Measurements from ENCODE around the gene LKAAEAR1.

LKAAEAR1 gene

GRCh38 chr20:64071341-64072332 is 12.6 kb downstream of the LKAAEAR1 start:
- DNase-seq (ENCODE audit: low spot score), result no peak
- in situ Hi-C loops (cut with MboI; ENCODE audit: low sequenced_read_pairs, unreplicated experiment), result no loop called here
- TF ChIP-seq CTCF (IDR thresholded peaks at IDR 0.05; ENCODE audit: borderline replicate concordance, control extremely low read depth, extremely low read depth, insufficient read depth, missing control alignments), result no peak

DNA sequence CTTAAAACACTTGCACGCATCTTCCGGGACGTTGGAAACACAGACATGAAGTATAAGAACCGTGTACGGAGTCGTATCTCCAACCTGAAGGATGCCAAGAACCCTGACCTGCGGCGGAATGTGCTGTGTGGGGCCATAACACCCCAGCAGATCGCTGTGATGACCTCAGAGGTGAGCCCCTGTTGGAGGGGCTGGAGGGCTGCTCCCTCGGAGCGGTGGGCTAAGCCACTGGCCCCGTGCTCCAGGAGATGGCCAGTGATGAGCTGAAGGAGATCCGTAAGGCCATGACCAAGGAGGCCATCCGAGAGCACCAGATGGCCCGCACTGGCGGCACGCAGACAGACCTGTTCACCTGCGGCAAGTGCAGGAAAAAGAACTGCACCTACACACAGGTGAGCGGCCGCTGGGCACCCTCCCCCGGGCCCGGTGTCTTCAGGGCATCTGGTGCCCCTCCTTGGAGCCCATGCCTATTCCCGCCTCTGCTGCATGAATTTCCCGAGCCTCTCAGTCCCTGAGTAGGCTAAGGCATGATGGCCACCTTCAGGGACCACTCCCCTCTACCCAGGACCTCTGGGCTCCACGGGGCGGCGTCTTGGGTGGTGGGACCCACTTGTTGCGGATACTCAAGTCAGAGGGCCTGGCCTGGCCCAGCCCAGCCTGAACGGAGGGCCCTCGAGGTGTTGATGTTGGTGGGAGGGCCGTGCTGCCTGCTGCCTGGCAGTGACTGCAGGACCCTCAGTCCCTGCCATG is 13.8 kb downstream of the LKAAEAR1 start:
- no peak for DNase-seq (ENCODE audit: low spot score)
- in situ Hi-C loops (cut with MboI; ENCODE audit: low sequenced_read_pairs, unreplicated experiment), result no loop called here
- no peak for TF ChIP-seq CTCF (IDR thresholded peaks at IDR 0.05; ENCODE audit: borderline replicate concordance, control extremely low read depth, extremely low read depth, insufficient read depth, missing control alignments)

DNA sequence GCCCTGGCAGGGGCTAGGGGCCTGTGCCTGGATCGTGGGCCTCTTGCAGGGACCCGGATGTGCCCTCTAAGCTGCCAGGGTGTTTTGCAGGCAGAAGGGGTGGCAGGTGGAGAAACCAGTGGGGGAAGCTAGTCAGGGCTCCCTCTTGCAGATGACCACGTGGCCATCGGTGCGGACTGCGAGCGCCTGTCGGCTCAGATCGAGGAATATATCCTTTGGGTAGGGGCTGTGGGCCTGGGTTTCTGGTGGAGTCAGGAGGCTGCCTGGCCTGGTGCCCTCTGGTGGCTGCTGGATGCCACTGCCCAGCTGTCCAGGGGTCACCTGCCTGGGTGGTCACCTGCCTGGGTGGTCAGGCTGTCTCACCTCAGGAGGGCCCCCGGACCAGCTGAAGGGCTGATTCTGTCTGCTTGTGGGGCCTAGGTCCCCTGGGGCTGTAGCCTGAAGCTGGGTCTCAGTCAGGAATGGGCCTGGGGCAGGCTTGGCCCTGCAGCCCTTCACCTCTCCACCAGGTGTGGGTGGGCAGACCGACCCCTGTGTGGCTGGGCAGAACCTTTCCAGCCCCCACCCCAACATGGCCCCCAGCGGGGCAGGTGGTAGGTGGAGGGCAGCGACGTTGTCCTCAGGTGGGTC is 14.5 kb downstream of the LKAAEAR1 start:
- in situ Hi-C loops (cut with MboI; ENCODE audit: low sequenced_read_pairs, unreplicated experiment), result no loop called here
- TF ChIP-seq CTCF (IDR thresholded peaks at IDR 0.05; ENCODE audit: borderline replicate concordance, control extremely low read depth, extremely low read depth, insufficient read depth, missing control alignments), result peak; percentile 68
- peak; percentile 75 for DNase-seq (ENCODE audit: low spot score)

DNA sequence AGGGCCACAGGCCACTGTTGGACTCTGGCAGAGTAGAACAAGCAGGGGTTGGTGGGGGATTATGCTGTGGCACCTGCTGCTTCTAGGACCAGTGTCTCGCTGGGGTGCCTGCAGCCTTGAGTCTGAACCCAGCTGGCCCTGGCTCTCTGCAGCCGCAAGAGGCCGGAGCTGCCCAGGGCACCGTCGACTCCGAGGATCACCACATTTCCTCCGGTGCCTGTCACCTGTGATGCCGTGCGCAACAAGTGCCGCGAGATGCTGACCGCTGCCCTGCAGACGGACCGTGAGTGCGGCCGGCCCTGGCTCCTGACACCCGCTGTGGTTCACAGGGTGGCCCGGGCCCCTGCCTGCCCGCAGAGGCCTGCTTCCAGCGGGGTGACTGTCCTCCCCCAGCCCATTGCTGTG is 15.0 kb downstream of the LKAAEAR1 start:
- no peak for DNase-seq (ENCODE audit: low spot score)
- in situ Hi-C loops (cut with MboI; ENCODE audit: low sequenced_read_pairs, unreplicated experiment), result no loop called here
- no peak for TF ChIP-seq CTCF (IDR thresholded peaks at IDR 0.05; ENCODE audit: borderline replicate concordance, control extremely low read depth, extremely low read depth, insufficient read depth, missing control alignments)

DNA sequence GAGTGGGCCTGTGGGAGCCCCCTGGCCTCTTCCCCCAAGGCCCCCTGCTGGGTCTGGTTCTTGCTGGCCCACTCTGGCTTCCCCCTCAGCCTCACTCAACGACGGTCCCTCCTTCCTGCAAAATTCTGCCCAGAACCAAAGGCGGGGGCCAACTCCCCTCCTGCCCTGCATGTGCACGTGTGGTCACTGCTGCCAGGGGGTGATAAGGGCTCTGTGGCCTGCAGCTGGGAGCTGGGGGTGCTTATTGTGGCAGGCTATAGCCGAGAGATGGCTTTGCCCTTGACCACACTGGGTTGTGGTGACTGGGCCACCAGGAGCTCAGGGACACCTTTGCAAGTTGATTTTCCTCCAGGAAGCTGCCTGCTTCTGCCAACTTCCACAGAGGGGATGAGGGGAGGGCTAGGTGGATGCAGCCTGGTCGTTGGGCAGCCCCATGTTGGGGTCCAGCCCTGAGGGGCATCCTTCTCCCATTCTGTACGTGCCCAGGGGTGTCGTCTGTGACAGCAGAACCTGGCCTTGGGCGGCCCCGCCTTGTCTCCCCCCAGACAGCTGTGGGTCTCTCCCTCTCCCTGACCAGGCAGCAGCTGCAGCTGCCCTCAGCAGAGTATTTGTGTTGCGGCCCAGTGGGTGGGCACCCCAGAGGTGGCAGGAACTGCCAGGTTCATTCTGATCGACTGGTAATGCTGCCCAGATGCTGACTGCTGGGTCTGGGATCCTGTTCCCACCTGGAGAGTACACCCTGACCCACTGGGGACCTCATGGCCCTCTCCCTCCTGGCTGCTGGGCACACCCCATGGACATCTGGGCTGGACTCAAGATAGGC is 15.6 kb downstream of the LKAAEAR1 start:
- in situ Hi-C loops (cut with MboI; ENCODE audit: low sequenced_read_pairs, unreplicated experiment), result no loop called here
- TF ChIP-seq CTCF (IDR thresholded peaks at IDR 0.05; ENCODE audit: borderline replicate concordance, control extremely low read depth, extremely low read depth, insufficient read depth, missing control alignments), result no peak
- DNase-seq (ENCODE audit: low spot score), result no peak

All from GM13976 (cell line).